Measurements from ENCODE around the gene STON2. TPM values are rescaled to one million over a fixed set of nuclear protein-coding genes. Genes with fewer than 3 reads are reported as not detected.
"Not testable (repeated sequence)": the region's sequence is repeated elsewhere in the genome, so short reads cannot be mapped to it uniquely, and the experiment has no call there.

The STON2 gene
- total RNA-seq, 2 experiments from 2014 or later, result 0.30 to 0.37 TPM

DNA sequence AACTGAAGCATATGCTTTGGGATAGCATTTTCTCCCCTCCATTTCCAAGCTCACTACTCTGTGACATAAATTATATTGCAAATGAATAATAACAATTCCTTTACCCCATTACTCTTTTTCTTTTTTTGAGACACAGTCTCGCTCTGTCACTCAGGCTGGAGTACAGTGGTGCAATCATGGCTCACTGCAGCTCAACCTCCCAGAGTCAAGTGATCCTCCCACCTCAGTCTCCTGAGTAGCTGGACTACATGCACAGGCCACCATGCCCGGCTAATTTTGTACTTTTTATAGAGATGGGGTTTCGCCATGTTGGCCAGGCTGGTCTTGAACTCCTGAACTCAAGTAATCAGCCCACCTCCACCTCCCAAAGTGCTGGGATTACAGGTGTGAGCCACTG, 130.1 kb downstream of the STON2 start:
- Mint-ChIP-seq H3K4me1 (peaks cover 7% of the 10 kb centered on the region), H3K4me3 (no peak overlapping the region), H3K9me3 (no peaks in the 10 kb centered on the region), H3K27me3 (peaks cover 25% of the 10 kb centered on the region), H3K27ac (no peak overlapping the region), H3K36me3 (no peaks in the 10 kb centered on the region)
- DNase-seq, result no peak

DNA sequence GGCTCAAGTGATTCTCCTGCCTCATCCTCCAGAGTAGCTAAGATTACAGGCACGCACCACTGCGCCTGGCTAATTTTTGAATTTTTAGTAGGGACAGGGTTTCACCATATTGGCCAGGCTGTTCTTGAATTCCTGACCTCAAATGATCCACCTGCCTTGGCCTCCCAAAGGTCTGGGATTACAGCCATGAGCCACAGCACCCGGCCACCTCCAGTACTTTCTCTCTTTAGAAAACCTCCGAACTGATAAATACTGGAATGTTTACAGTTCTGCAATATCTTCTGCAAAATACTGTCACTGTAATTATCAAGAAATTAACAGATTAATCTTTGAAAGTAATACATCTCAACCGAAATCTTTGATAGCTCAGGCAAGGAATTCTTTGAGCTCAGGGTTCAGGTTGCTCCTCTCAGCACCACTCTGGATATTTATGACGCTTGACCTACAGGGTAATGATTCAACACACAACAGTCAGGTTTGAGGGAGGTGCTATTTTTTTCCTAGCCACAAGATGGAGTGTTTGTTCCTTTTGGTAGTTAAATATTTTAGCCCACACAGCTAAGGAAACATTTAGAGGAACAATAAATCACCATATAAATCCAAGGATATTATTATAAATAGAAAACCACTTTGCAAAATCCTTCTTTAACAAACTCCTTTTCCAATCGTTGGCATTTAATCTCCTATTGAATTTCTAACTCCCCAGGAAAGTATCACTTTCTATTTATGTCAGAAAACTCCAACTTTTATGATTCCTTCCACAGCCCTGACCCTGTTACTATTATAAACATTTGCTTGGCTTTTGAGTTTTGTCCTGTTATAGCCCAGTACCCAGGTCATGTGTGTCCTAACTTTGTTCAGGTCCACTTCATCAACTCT, 130.8 kb downstream of the STON2 start:
- no peak for DNase-seq
- Mint-ChIP-seq H3K27me3 (peaks cover 25% of the 10 kb centered on the region), H3K4me1 (peaks cover 7% of the 10 kb centered on the region), H3K27ac (no peak overlapping the region), H3K36me3 (no peaks in the 10 kb centered on the region), H3K4me3 (no peak overlapping the region), H3K9me3 (no peaks in the 10 kb centered on the region)

DNA sequence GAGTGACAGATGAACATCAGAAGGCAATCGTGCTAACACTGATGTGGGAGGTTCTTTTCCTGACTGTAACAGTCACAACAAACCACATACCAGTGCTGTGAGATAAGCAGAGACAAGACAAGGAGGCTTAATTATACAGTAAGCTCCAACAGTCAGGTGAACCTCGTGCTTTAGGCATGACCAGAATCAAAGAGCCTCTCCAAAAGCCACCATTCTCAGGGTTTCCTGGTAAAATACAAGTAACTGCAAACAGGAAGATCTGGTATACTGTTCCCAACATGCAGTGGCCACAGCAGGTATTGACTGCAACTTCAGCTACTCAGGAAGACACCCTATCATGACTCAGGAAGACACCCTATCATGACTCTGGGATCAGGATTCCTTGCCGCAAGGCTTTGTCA, 132.1 kb downstream of the STON2 start:
- Mint-ChIP-seq H3K4me3 (no peak overlapping the region), H3K9me3 (no peaks in the 10 kb centered on the region), H3K27ac (no peak overlapping the region), H3K4me1 (peaks cover 7% of the 10 kb centered on the region), H3K27me3 (peaks cover 30% of the 10 kb centered on the region), H3K36me3 (no peaks in the 10 kb centered on the region)
- DNase-seq, result no peak

DNA sequence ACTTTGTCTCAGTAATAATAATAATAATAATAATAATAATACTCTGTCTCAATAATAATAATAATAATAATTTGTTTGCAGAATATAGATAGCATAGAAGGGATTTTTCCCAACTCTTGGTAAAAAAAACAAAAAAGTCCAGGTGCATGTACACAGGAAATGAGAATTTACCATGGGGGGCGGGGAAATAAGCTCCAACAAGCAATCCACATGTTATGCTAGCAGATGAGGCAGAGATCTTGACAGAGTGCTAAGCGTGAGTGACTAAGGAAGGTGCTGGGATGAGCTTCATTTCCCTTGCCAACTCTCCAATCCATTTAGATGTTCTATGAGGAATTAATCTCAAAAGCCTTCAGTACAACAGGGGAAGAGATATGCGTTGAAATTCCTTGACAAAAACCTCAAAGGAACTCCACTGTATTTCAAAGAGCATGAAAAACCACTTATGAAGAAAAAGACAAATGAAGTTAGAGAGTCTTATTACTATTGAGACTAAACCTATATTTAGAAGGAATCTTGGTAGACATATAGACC, 134.4 kb downstream of the STON2 start:
- Mint-ChIP-seq H3K27me3 (peaks cover 30% of the 10 kb centered on the region), H3K27ac (no peak overlapping the region), H3K4me1 (peaks cover 7% of the 10 kb centered on the region), H3K36me3 (no peaks in the 10 kb centered on the region), H3K4me3 (no peak overlapping the region), H3K9me3 (no peaks in the 10 kb centered on the region)
- no peak for DNase-seq

DNA sequence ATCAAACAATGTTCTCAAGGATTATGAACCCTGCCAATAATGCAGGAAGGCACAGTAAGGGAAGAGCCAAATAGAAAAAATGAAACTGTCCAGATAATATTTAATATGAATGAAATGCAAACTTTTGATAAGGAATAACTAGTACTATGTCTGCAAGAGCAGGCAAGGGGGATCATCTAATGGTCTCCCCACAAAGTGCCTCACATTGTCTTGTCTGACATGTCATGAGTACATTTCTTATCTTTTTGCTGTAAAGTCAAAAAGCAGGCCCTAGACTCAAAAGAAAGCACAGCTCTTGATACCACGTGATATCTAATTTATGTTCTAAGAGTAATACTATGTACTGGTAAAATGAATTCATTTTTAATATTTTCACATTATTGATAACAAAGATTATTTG, 135.5 kb downstream of the STON2 start:
- H3K27me3 Mint-ChIP-seq, result peaks cover 30% of the 10 kb centered on the region
- no peak for DNase-seq
- H3K4me1 Mint-ChIP-seq, result peaks cover 7% of the 10 kb centered on the region
- no peaks in the 10 kb centered on the region for H3K36me3 Mint-ChIP-seq
- no peaks in the 10 kb centered on the region for H3K9me3 Mint-ChIP-seq
- H3K4me3 Mint-ChIP-seq, result no peak overlapping the region
- no peak overlapping the region for H3K27ac Mint-ChIP-seq

DNA sequence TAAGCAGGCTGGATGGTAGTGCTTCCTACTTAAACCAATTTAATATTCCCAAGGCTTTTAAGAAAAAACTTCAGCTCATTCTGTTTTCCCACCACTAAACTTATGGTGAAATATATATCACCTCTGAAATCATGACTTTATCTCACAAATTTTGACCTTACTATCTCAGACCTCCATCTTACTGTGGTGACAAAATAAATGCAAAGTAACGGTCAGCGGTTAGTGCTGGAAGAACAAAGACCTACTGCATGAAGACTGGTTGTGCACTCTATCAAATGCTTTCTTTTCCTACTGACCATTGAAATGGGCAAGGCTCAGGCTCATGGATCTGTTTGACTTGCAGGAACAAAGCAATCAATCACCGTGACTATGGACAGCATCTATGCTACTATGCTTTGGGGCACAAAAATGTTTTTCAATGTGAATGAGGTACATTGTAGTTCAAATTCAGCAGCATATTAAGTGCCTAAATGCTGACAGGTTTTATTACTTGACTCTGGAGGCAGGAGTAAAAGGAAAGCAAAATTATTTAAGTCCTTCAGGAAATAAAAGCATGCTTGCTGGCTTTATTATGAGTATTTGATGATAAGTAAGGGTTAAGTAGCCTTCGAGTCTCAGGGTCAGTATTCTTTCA, 136.2 kb downstream of the STON2 start:
- no peak for DNase-seq
- Mint-ChIP-seq H3K9me3 (no peaks in the 10 kb centered on the region), H3K27me3 (peaks cover 30% of the 10 kb centered on the region), H3K4me1 (peaks cover 7% of the 10 kb centered on the region), H3K27ac (no peak overlapping the region), H3K36me3 (no peaks in the 10 kb centered on the region), H3K4me3 (no peak overlapping the region)

DNA sequence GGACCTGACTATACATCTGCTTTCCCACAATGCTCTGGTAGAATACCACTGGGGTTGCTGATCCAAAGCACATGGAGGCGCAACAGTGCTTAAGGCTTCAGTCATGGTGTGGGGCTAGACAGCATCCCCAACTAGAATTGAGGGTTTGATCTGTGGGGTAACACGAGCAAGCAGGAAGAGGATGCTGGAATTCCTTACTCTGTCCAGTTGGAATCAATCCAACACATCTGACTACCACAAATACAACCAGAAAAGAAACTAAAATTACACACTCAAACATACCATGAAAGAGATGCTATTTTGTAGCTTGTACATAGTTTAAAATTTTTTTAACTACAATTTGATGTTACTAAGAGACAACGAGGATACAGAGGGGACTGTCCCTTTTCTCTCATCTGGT, 138.9 kb downstream of the STON2 start:
- Mint-ChIP-seq H3K4me1 (peaks cover 4% of the 10 kb centered on the region), H3K4me3 (no peak overlapping the region), H3K27me3 (peaks cover 5% of the 10 kb centered on the region)

DNA sequence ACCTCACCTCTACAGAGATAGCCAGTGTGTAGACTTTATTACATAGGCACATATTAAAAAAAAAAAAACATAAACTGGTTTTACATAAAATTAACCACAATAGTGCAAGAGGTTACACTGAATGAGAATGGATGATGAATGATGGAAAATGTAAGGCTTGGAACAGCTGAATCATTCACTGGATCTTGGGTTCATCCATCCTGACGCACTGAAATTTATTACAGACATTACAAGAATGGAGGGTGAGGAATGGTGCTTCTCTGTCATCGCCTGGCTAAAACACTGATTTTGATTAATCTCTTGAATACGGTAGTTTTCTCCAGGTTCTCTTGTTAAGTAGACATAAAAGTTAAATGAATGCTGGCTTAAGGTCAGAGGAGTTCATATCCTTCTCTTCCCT, 139.4 kb downstream of the STON2 start:
- H3K4me1 Mint-ChIP-seq, result peaks cover 4% of the 10 kb centered on the region
- H3K36me3 Mint-ChIP-seq, result no peaks in the 10 kb centered on the region
- no peak overlapping the region for H3K27ac Mint-ChIP-seq
- no peaks in the 10 kb centered on the region for H3K9me3 Mint-ChIP-seq
- no peak overlapping the region for H3K4me3 Mint-ChIP-seq
- H3K27me3 Mint-ChIP-seq, result peaks cover 5% of the 10 kb centered on the region
- no peak for DNase-seq

More for the DNA sequence above, 138.9 kb downstream of the STON2 start:
- Mint-ChIP-seq H3K36me3 (no peaks in the 10 kb centered on the region), H3K27ac (no peak overlapping the region), H3K9me3 (no peaks in the 10 kb centered on the region)
- DNase-seq, result no peak

DNA sequence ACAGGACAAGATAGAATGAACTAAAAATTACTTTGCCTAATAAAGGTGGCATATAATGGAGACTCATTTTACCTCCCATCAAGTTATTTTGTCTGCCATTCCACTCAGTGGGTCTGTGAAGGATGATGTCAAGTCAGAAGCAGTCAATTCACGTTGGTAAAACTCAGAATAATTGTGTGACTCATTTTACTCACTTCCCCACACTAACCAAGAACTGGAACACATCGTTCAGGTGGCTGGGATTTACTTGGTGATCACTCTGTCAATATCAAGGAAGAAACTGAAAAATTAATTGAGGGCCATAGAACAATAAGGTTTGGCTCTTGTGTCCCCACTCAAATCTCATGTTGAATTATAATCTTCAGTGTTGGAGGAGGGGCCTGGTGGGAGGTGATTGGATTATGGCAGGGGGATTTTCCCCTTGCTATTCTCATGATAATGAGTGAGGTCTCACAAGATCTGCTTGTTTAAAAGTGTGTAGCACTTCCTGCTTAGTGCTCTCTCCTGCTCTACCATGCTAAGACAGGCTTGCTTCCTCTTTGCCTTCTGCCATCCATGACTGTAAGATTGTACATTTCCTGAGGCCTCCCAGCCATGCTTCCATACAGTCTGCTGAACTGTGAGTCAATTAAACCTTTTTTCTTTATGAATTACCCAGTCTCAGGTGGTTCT, 143.7 kb downstream of the STON2 start:
- no peak for DNase-seq
- Mint-ChIP-seq H3K36me3 (no peaks in the 10 kb centered on the region), H3K27me3 (no peaks in the 10 kb centered on the region), H3K4me1 (peaks cover 4% of the 10 kb centered on the region), H3K4me3 (no peak overlapping the region), H3K27ac (no peak overlapping the region), H3K9me3 (no peaks in the 10 kb centered on the region)

DNA sequence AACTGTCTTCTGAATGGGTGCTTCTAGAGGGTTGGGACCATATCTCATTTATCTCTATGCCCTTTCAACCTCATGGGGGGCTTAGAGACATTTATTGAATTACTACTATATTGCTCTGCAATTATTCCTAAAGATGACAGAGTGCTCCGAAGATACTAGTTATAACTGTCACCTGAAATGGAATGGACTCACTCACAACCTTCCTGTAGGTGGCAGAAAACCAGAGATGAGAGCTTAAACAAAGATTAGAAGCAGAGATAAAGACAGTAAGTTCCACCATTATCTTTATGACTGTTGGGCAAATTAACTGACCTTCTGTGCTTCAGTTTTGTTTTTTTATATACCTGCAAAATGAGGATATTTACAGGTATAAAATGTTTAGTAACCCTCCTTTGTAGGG, 147.8 kb downstream of the STON2 start:
- peaks cover 4% of the 10 kb centered on the region for H3K4me1 Mint-ChIP-seq
- no peaks in the 10 kb centered on the region for H3K27me3 Mint-ChIP-seq
- no peak for DNase-seq
- no peak overlapping the region for H3K4me3 Mint-ChIP-seq
- H3K9me3 Mint-ChIP-seq, result no peaks in the 10 kb centered on the region
- no peaks in the 10 kb centered on the region for H3K36me3 Mint-ChIP-seq
- H3K27ac Mint-ChIP-seq, result no peak overlapping the region

DNA sequence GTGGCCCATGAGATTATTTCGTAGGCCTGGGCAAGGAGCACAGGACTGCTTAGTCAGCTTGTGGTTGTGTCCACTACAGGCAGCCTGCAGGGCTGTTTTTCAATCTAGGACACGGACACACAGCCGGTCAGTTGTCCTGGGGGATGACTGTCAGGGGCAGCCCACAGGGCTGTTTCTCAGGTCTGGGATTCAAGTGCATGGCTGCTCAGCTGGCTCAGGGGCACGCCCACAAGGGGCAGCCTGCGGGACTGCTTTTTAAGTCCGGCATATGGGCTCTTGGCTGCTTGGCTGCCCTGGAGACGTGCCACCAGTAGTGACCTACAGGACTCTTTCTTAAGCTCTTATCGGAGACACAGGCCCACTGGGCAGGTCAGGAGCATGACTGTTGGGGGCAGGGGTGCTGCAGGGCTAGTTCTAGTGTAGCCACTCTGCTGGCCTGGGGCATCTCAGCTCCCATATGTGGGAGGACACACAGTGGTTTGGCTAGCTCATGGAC, 152.8 kb downstream of the STON2 start:
- Mint-ChIP-seq H3K4me1 (no peaks in the 10 kb centered on the region), H3K9me3 (peaks cover 13% of the 10 kb centered on the region), H3K27ac (no peak overlapping the region), H3K4me3 (no peak overlapping the region), H3K36me3 (peaks cover 6% of the 10 kb centered on the region), H3K27me3 (peaks cover 5% of the 10 kb centered on the region)
- no peak for DNase-seq

DNA sequence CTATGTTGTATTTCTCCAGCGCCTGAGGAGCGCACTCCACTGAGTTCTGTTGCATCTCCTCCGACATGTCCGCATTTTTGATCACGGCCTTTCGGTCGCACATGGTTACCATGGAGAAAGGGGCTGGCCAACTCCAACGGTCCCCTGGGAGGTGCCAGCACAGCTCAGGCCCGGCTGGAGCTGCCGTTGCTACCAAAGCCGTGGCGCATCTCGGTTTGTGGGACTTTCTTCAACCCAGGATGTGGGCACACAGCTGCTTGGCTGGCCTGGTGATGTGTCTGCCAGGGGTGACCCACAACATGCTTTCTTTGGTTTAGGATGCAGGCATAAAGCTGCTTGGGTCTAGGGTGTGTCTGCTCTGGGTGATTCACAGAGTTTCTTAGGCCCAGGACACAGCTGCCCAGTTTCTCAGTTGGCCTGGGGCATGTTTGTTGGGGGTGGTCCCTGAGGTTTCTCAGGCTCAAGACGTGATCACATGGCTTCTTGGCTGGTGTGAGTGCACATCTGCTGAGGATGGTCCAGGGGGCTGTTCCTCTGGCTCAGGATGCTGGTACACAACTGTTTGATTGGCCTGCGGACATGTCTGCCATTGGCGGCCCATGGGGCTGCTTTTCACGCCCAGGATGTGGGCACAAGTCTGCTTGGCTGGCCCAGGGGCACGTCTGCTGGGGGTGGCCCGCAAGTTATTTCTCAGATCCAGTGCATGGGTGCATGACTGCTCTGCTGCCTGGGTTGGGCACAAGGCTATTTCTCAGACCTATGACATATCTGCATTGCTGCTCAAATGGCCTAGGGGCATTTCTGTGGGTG, 153.5 kb downstream of the STON2 start:
- peaks cover 6% of the 10 kb centered on the region for H3K36me3 Mint-ChIP-seq
- DNase-seq, result no peak
- H3K27ac Mint-ChIP-seq, result no peak overlapping the region
- peaks cover 5% of the 10 kb centered on the region for H3K27me3 Mint-ChIP-seq
- H3K4me1 Mint-ChIP-seq, result no peaks in the 10 kb centered on the region
- no peak overlapping the region for H3K4me3 Mint-ChIP-seq
- peaks cover 13% of the 10 kb centered on the region for H3K9me3 Mint-ChIP-seq

DNA sequence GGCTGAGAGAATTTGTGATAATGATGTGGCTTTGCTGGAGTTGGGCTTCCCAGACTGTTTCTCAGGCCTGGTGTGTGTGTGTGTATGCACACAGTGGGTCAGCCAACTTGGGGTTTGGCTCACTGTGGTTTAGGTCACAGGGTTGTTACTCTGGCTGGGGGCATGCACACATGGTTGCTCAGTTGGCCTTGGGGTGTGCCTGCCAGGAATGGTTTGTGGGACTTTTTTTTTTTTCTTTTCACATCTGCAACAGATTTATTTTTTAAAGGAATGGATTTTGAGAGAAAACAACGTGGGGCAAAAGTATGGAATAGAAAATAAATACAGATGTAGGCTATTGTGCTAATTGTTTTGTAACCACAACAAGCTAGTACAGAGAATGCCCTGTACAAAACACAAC, 154.4 kb downstream of the STON2 start:
- Mint-ChIP-seq H3K27me3 (peaks cover 5% of the 10 kb centered on the region), H3K4me3 (no peak overlapping the region), H3K9me3 (peaks cover 13% of the 10 kb centered on the region), H3K36me3 (peaks cover 6% of the 10 kb centered on the region), H3K27ac (no peak overlapping the region), H3K4me1 (no peaks in the 10 kb centered on the region)
- no peak for DNase-seq

DNA sequence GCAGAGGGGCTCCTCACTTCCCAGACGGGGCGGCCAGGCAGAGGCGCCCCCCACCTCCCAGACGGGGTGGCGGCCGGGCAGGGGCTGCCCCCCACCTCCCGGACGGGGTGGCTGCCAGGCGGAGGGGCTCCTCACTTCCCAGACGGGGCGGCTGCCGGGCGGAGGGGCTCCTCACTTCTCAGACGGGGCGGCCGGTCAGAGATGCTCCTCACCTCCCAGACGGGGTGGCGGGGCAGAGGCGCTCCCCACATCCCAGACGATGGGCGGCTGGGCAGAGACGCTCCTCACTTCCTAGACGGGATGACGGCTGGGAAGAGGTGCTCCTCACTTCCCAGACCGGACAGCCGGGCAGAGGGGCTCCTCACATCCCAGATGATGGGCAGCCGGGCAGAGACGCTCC, 155.7 kb downstream of the STON2 start:
- not testable (repeated sequence) for DNase-seq, H3K27ac Mint-ChIP-seq, H3K4me3 Mint-ChIP-seq, H3K4me1 Mint-ChIP-seq, H3K27me3 Mint-ChIP-seq, H3K36me3 Mint-ChIP-seq
- peaks cover 13% of the 10 kb centered on the region for H3K9me3 Mint-ChIP-seq
